ENCODE data around the gene HCFC2.

DNA sequence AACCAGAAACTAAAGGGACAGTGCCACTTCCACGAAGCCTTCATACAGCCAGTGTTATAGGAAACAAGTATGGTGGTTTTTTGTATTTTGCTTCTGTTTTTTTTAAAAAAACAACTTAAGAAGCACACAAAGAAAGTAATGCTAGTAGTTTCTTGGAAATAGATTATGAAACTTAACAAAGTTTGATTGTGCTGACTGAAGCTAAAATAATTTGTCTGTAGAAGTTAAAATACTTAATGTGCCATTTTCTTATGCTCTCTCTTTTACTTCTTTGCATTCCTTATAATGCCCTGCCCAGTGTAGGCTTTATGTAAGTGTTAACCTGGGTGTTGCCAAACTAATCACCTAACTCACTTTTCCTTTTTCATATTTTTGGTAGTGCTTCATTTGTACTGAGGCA, 16.4 kb downstream of the HCFC2 start:
- TF ChIP-seq, protein P1, sequence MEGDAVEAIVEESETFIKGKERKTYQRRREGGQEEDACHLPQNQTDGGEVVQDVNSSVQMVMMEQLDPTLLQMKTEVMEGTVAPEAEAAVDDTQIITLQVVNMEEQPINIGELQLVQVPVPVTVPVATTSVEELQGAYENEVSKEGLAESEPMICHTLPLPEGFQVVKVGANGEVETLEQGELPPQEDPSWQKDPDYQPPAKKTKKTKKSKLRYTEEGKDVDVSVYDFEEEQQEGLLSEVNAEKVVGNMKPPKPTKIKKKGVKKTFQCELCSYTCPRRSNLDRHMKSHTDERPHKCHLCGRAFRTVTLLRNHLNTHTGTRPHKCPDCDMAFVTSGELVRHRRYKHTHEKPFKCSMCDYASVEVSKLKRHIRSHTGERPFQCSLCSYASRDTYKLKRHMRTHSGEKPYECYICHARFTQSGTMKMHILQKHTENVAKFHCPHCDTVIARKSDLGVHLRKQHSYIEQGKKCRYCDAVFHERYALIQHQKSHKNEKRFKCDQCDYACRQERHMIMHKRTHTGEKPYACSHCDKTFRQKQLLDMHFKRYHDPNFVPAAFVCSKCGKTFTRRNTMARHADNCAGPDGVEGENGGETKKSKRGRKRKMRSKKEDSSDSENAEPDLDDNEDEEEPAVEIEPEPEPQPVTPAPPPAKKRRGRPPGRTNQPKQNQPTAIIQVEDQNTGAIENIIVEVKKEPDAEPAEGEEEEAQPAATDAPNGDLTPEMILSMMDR (IDR thresholded peaks at IDR 0.05; ENCODE audit: poor library complexity) = no peak
- TF ChIP-seq EZH2phosphoT487 (IDR thresholded peaks at IDR 0.05; ENCODE audit: low read depth, severe bottlenecking, unreplicated experiment) = no peak
